Cardiac muscle cell (in vitro differentiated cells and primary cell): ENCODE measurements around the gene TMEM233. TPM values are rescaled to one million over a fixed set of nuclear protein-coding genes. Genes with fewer than 3 reads are reported as not detected.
A peak's percentile ranks its signal among the peaks of the same experiment; 100 is the strongest.

Experiments used
- DNase-seq, 2 donors: peaks; one replicate each; pipeline versions ENCODE4 v3.0.0 to v3.0.0-alpha.2; 2010 to 2017; ENCODE audit warnings: low read depth in 1 of 2, low spot score in 1 of 2
- H3K27ac ChIP-seq: fragments of 200-600 bp; sonication (generic); 2 replicates; pipeline ENCODE4 v1.5.1; 2016
- H3K27me3 ChIP-seq: fragments of 200-600 bp; sonication (generic); 2 replicates; pipeline ENCODE4 v1.6.0; 2016; ENCODE audit warnings: control low read depth
- H3K36me3 ChIP-seq: fragments of 200-600 bp; sonication (generic); 2 replicates; pipeline ENCODE4 v1.5.1; 2016; ENCODE audit warnings: control low read depth
- H3K4me1 ChIP-seq: fragments of 200-600 bp; sonication (generic); 2 replicates; pipeline ENCODE4 v1.8.1; 2017; ENCODE audit warnings: low read depth, mild to moderate bottlenecking, mixed run types
- H3K4me3 ChIP-seq: fragments of 200-600 bp; sonication (generic); 2 replicates; pipeline ENCODE4 v1.5.1; 2016; ENCODE audit warnings: mild to moderate bottlenecking
- H3K9me3 ChIP-seq: fragments of 200-600 bp; sonication (generic); 2 replicates; pipeline ENCODE4 v1.5.1; 2017; ENCODE audit warnings: low read depth, mild to moderate bottlenecking, control low read depth
- CTCF ChIP-seq: IDR thresholded peaks from 2 replicates; pipeline ENCODE4 v1.5.1; 2012; ENCODE audit warnings: low read depth, mild to moderate bottlenecking, low read length
- polyA plus RNA-seq: library from polyadenylated mRNA; unstranded; fragments of >200 nt; fragmentation: Nextera tagmentation; extraction: Ambion mirVana; gene quantifications from 2 replicates; pipeline ENCODE4 v1.2.1, GENCODE V29; 2016
- total RNA-seq: library from RNA; depleted of rRNA; stranded (reverse); fragments of >200 nt; gene quantifications from 2 replicates; pipeline ENCODE4 v1.2.3, GENCODE V29; 2016

Gene TMEM233
- total and polyA plus RNA-seq, 2 experiments from 2014 or later, result 0.06 TPM; not detected in 1

GRCh38 chr12:119594772-119595445 lies 1.3 kb downstream of the TMEM233 start:
- Histone ChIP-seq H3K27me3 (peaks cover 89% of the 10 kb centered on the region), H3K36me3 (no peaks in the 10 kb centered on the region), H3K4me3 (peak overlapping the region; percentile 21), H3K4me1 (no peaks in the 10 kb centered on the region), H3K9me3 (no peaks in the 10 kb centered on the region), H3K27ac (no peak overlapping the region)
- no peak for TF ChIP-seq CTCF
- peak; percentile 2 to 22 for DNase-seq

GRCh38 chr12:119598159-119598558 lies 4.6 kb downstream of the TMEM233 start:
- DNase-seq, result no peak
- H3K9me3 ChIP-seq, result no peaks in the 10 kb centered on the region
- H3K4me3 ChIP-seq, result no peak overlapping the region
- H3K27ac ChIP-seq, result no peak overlapping the region
- H3K4me1 ChIP-seq, result no peaks in the 10 kb centered on the region
- H3K27me3 ChIP-seq, result peaks cover 57% of the 10 kb centered on the region
- no peak for TF ChIP-seq CTCF
- H3K36me3 ChIP-seq, result no peaks in the 10 kb centered on the region

- Histone ChIP-seq H3K9me3 (no peaks in the 10 kb centered on the region), H3K4me3 (no peak overlapping the region), H3K27ac (no peak overlapping the region), H3K36me3 (no peaks in the 10 kb centered on the region), H3K27me3 (peaks cover 18% of the 10 kb centered on the region), H3K4me1 (no peaks in the 10 kb centered on the region)
- no peak for TF ChIP-seq CTCF
- no peak for DNase-seq
Observed at GRCh38 chr12:119601877-119602733, 8.5 kb downstream of the TMEM233 start.

GRCh38 chr12:119602734-119603094 lies 9.1 kb downstream of the TMEM233 start:
- no peak for TF ChIP-seq CTCF
- Histone ChIP-seq H3K27ac (no peak overlapping the region), H3K4me1 (no peaks in the 10 kb centered on the region), H3K27me3 (peaks cover 12% of the 10 kb centered on the region), H3K4me3 (no peak overlapping the region), H3K36me3 (no peaks in the 10 kb centered on the region), H3K9me3 (no peaks in the 10 kb centered on the region)
- DNase-seq, result no peak

GRCh38 chr12:119603767-119604166 lies 10.2 kb downstream of the TMEM233 start:
- H3K9me3 ChIP-seq, result no peaks in the 10 kb centered on the region
- no peak overlapping the region for H3K27ac ChIP-seq
- H3K27me3 ChIP-seq, result peaks cover 1% of the 10 kb centered on the region
- DNase-seq, result no peak
- H3K4me1 ChIP-seq, result no peaks in the 10 kb centered on the region
- H3K36me3 ChIP-seq, result no peaks in the 10 kb centered on the region
- TF ChIP-seq CTCF, result no peak
- no peak overlapping the region for H3K4me3 ChIP-seq
